Fibroblast of pulmonary artery (primary cell): ENCODE results near the gene EFHC1.
"Not testable (repeated sequence)": the region's sequence is repeated elsewhere in the genome, so short reads cannot be mapped to it uniquely, and the experiment has no call there.

Source experiments
- DNase-seq: peaks from one replicate; pipeline ENCODE4 v3.0.0-alpha.2; 2010; ENCODE audit warnings: low read depth
- H3K4me3 ChIP-seq: replicated peaks from 2 replicates; pipeline ENCODE4 v1.5.1; 2011; ENCODE audit warnings: low read depth, mild to moderate bottlenecking, control low read depth, low read length, moderate library complexity
- TF ChIP-seq, protein P1 (sequence below): IDR thresholded peaks from 2 replicates; pipeline ENCODE4 v1.5.1; 2011; ENCODE audit warnings: mild to moderate bottlenecking, control low read depth, low read length, inconsistent platforms; ENCODE audit errors: missing control alignments

The EFHC1 gene

DNA sequence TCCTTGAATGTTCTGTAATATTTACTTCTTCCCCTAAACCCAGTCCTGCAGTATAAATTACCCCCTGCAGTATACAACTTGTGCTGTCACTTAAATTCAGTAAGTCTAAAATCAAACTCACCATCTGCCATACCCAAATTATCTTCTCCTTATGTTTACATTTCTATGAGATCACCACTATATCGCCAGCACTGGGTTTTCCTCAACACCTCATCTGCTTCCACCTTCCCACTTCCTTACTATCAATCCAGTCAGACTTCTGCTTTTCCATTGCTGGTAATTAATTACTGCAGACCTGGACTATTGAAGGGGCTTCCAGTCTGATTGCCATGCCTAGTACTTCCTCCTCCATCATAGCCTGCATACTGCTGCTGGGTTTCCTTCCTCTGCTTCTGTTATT, 15.2 kb downstream of the EFHC1 start:
- DNase-seq: no peak
- no peak overlapping the region for H3K4me3 ChIP-seq
- TF ChIP-seq, protein P1, sequence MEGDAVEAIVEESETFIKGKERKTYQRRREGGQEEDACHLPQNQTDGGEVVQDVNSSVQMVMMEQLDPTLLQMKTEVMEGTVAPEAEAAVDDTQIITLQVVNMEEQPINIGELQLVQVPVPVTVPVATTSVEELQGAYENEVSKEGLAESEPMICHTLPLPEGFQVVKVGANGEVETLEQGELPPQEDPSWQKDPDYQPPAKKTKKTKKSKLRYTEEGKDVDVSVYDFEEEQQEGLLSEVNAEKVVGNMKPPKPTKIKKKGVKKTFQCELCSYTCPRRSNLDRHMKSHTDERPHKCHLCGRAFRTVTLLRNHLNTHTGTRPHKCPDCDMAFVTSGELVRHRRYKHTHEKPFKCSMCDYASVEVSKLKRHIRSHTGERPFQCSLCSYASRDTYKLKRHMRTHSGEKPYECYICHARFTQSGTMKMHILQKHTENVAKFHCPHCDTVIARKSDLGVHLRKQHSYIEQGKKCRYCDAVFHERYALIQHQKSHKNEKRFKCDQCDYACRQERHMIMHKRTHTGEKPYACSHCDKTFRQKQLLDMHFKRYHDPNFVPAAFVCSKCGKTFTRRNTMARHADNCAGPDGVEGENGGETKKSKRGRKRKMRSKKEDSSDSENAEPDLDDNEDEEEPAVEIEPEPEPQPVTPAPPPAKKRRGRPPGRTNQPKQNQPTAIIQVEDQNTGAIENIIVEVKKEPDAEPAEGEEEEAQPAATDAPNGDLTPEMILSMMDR: no peak

GRCh38 chr6:52438926-52439325, 18.8 kb downstream of the EFHC1 start:
- DNase-seq: no peak
- TF ChIP-seq, protein P1: no peak
- H3K4me3 ChIP-seq: no peak overlapping the region

DNA sequence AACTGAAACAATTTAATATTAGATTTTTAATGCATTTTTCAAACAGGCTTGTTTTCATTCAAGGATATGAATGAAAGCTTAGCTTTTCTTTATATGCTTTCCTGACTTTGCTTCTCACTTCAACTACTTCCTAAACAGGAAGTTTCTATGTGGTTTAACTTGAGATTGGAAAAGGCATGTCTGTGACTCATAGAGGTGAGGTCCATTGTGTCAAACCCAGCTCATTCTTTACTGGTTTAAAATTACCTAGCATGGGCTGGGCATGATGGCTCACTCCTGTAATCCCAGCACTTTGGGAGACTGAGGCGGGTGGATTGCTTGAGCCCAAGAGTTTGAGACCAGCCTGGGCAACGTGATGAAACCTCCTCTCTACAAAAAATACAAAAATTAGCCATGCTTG, 34.4 kb downstream of the EFHC1 start:
- H3K4me3 ChIP-seq: no peak overlapping the region
- peak; percentile 39 for DNase-seq
- TF ChIP-seq, protein P1: no peak

DNA sequence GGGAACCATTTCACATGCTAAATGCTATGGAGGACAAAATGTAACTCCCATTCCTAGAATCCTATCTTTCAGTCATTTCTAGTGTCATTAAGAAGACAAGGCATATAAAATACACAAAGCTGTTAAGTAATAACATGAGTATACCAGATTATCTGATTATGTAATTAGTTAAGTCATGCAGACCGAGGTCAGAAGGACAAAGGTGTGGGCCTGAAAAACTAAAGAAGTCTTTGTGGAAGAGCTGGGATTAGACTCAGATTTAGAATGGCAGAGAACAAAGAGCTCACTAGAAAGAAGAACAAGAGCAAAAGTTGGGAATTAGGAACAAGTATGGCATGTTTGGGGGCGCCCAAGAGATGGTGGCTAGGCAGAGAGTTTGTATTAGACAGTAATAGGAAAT, 37.0 kb downstream of the EFHC1 start:
- H3K4me3 ChIP-seq: no peak overlapping the region
- DNase-seq: no peak
- TF ChIP-seq, protein P1: no peak

GRCh38 chr6:52461194-52461593, 41.1 kb downstream of the EFHC1 start:
- DNase-seq, H3K4me3 ChIP-seq: not testable (repeated sequence)

GRCh38 chr6:52474173-52474572, 54.0 kb downstream of the EFHC1 start:
- TF ChIP-seq, protein P1: no peak
- DNase-seq: no peak
- H3K4me3 ChIP-seq: no peak overlapping the region

- no peak for DNase-seq
- no peak overlapping the region for H3K4me3 ChIP-seq
- TF ChIP-seq, protein P1: no peak
Measured at GRCh38 chr6:52475307-52475706, 55.2 kb downstream of the EFHC1 start.
